GM10248 (cell line): Measurements from ENCODE around the gene CST2.
"Not testable (repeated sequence)": the region's sequence is repeated elsewhere in the genome, so short reads cannot be mapped to it uniquely, and the experiment has no call there.

ENCODE experiments used
- CTCF ChIA-PET: fragments of 300-600 bp; sonication (Branson Sonifier 250); formaldehyde crosslinking; extraction: SDS; loops from one replicate; lab custom pipeline; 2021; ENCODE audit warnings: antibody characterized with exemption; lab: Yijun Ruan, JAX
- POLR2A ChIA-PET: fragments of 350-650 bp; sonication (Branson Sonifier 250); formaldehyde crosslinking; extraction: SDS; loops from one replicate; lab custom pipeline; 2020; ENCODE audit warnings: antibody characterized with exemption; lab: Yijun Ruan, JAX
- DNase-seq: peaks from one replicate; pipeline ENCODE4 v3.0.0; 2012; ENCODE audit errors: extremely low spot score
- CTCF ChIP-seq: IDR thresholded peaks from 2 replicates; pipeline ENCODE4 v1.5.1; 2012; ENCODE audit warnings: mild to moderate bottlenecking, low read depth; ENCODE audit errors: extremely low read depth, missing control alignments, control extremely low read depth

Gene CST2

GRCh38 chr20:23782366-23782983 lies 44.1 kb downstream of the CST2 start:
- peak; percentile 21 for DNase-seq
- peak; percentile 56 for TF ChIP-seq CTCF
- POLR2A ChIA-PET: no interaction called here
- CTCF ChIA-PET: interaction anchor here (0.6 to 2.4 kb wide), 5 partner anchors 10 to 320 kb away, joined by 3 to 8 read pairs (median 3); no protein-coding TSS in a partner anchor

GRCh38 chr20:23778676-23779075 lies 47.9 kb downstream of the CST2 start:
- POLR2A ChIA-PET, CTCF ChIA-PET, DNase-seq: not testable (repeated sequence)

GRCh38 chr20:23777380-23777779 lies 49.1 kb downstream of the CST2 start:
- POLR2A ChIA-PET, DNase-seq: not testable (repeated sequence)

GRCh38 chr20:23776067-23776771 lies 50.3 kb downstream of the CST2 start:
- ChIA-PET POLR2A (no interaction called here), CTCF (no interaction called here)
- DNase-seq: no peak
- no peak for TF ChIP-seq CTCF

More at GRCh38 chr20:23777380-23777779, 49.1 kb downstream of the CST2 start:
- CTCF ChIA-PET: not testable (repeated sequence)

- POLR2A ChIA-PET: no interaction called here
- no peak for DNase-seq
- TF ChIP-seq CTCF: no peak
- CTCF ChIA-PET: no interaction called here
These were observed 52.4 kb downstream of the CST2 start for GRCh38 chr20:23774081-23774480.
